Measurements from ENCODE around the gene SPINDOC.
A peak's percentile ranks its signal among the peaks of the same experiment; 100 is the strongest.

SPINDOC gene

DNA sequence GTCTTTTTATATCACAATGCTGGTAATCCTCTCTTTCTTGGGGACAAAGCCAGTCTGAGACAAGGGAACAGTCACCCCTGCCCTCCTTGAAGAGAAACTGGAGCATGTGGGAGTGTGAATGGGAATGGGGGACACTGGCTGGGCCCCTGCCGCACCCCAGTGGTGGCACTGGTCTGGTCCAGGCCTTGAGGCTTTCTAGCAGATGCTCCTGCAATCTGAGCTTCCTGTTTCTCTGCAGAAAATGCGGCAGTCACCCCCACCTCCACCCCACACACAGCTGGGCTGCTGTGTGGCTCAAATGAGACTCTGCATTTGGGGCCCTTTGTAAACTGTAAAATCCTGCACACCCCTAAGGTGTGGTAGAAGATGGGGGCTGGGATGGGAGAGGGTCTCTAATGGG, 19.1 kb downstream of the SPINDOC start:
- Histone ChIP-seq H3K4me3 (ENCODE audit: low read length) (no peak overlapping the region), H3K4me1 (ENCODE audit: control insufficient read depth, insufficient read depth, low read length) (peaks cover 6% of the 10 kb centered on the region), H3K27me3 (ENCODE audit: control insufficient read depth, insufficient read depth, low read length) (no peaks in the 10 kb centered on the region), H3K27ac (ENCODE audit: low read length) (no peak overlapping the region), H3K9me3 (ENCODE audit: control insufficient read depth, insufficient read depth, low read length) (no peaks in the 10 kb centered on the region), H3K36me3 (ENCODE audit: control insufficient read depth, insufficient read depth, low read length) (no peaks in the 10 kb centered on the region)
- no peak for DNase-seq (ENCODE audit: low read depth, low spot score)
- no CpG with 5 or more reads among the region's 2 CpGs for WGBS (ENCODE audit: insufficient coverage, insufficient read length)

DNA sequence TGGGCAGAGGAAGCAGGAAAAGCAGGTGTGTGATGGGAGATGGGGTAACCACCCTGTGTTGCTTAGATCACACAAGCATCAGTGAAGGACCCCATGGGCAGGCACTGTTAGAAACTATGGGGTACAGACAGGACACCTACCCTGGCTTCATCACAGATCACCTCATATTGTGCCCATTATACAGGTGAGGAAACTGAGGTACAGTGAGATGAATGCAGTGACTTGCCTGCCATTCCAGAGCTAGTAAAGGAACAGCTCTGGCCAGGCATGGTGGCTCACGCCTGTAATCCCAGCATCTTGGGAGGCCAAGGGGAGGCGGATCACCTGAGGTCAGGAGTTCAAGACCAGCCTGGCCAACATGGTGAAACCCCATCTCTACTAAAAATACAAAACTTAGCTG, 19.8 kb downstream of the SPINDOC start:
- H3K27ac ChIP-seq (ENCODE audit: low read length): no peak overlapping the region
- H3K4me3 ChIP-seq (ENCODE audit: low read length): no peak overlapping the region
- H3K36me3 ChIP-seq (ENCODE audit: control insufficient read depth, insufficient read depth, low read length): no peaks in the 10 kb centered on the region
- H3K4me1 ChIP-seq (ENCODE audit: control insufficient read depth, insufficient read depth, low read length): peaks cover 8% of the 10 kb centered on the region
- no peak for DNase-seq (ENCODE audit: low read depth, low spot score)
- no peaks in the 10 kb centered on the region for H3K27me3 ChIP-seq (ENCODE audit: control insufficient read depth, insufficient read depth, low read length)
- no peaks in the 10 kb centered on the region for H3K9me3 ChIP-seq (ENCODE audit: control insufficient read depth, insufficient read depth, low read length)
- no CpG with 5 or more reads among the region's 2 CpGs for WGBS (ENCODE audit: insufficient coverage, insufficient read length)

- Histone ChIP-seq H3K36me3 (ENCODE audit: control insufficient read depth, insufficient read depth, low read length) (no peaks in the 10 kb centered on the region), H3K4me3 (ENCODE audit: low read length) (no peak overlapping the region), H3K27me3 (ENCODE audit: control insufficient read depth, insufficient read depth, low read length) (no peaks in the 10 kb centered on the region), H3K9me3 (ENCODE audit: control insufficient read depth, insufficient read depth, low read length) (no peaks in the 10 kb centered on the region), H3K4me1 (ENCODE audit: control insufficient read depth, insufficient read depth, low read length) (peaks cover 10% of the 10 kb centered on the region), H3K27ac (ENCODE audit: low read length) (no peak overlapping the region)
- WGBS (ENCODE audit: insufficient coverage, insufficient read length): no CpG with 5 or more reads among the region's 12 CpGs
- DNase-seq (ENCODE audit: low read depth, low spot score): no peak
Observed at GRCh38 chr11:63834535-63835157, 21.4 kb downstream of the SPINDOC start.

- no peak overlapping the region for H3K4me3 ChIP-seq (ENCODE audit: low read length)
- DNase-seq (ENCODE audit: low read depth, low spot score): no peak
- WGBS (ENCODE audit: insufficient coverage, insufficient read length): no CpG with 5 or more reads among the region's 6 CpGs
Observed at GRCh38 chr11:63835158-63835545, 21.9 kb downstream of the SPINDOC start.

DNA sequence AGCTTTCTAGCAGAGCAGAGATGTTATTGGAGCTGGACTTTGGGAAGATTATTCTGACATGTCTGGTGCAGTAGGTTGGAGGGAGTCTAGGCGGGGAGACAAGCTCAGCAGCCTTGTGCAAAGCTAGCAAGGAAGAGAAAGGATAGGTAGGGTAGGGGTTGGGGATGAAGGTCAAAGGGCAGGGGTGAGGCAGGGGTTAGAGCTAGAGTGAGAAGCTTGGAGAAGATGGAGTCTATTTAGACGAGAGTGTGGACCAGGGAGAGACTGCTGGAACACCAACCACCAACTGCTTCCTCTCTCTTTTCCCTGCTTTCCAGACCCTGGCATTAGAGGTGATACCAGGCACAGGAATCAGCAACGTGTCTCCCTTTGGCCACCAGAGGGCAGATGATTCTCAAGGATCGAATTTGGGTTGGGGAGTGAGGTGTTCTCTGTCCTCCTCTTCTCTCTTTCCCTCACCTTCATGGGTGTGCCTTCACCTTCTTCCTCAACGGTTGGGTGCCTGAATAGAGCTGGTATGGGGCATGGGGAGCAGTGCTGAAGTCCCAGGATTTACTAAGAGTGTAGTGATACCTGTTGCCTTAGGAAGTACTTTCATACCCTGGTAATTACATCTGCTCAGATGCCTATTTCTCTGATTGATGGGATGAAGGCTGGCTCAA, 23.9 kb downstream of the SPINDOC start:
- no peak for DNase-seq (ENCODE audit: low read depth, low spot score)
- Histone ChIP-seq H3K4me3 (ENCODE audit: low read length) (no peak overlapping the region), H3K36me3 (ENCODE audit: control insufficient read depth, insufficient read depth, low read length) (no peaks in the 10 kb centered on the region), H3K27ac (ENCODE audit: low read length) (no peak overlapping the region), H3K9me3 (ENCODE audit: control insufficient read depth, insufficient read depth, low read length) (no peaks in the 10 kb centered on the region), H3K4me1 (ENCODE audit: control insufficient read depth, insufficient read depth, low read length) (peaks cover 11% of the 10 kb centered on the region; the same call in 1 of the 2 replicates), H3K27me3 (ENCODE audit: control insufficient read depth, insufficient read depth, low read length) (no peaks in the 10 kb centered on the region)
- no CpG with 5 or more reads among the region's 5 CpGs for WGBS (ENCODE audit: insufficient coverage, insufficient read length)

More at GRCh38 chr11:63835158-63835545, 21.9 kb downstream of the SPINDOC start:
- H3K9me3 ChIP-seq (ENCODE audit: control insufficient read depth, insufficient read depth, low read length): no peaks in the 10 kb centered on the region
- no peak overlapping the region for H3K27ac ChIP-seq (ENCODE audit: low read length)
- H3K36me3 ChIP-seq (ENCODE audit: control insufficient read depth, insufficient read depth, low read length): no peaks in the 10 kb centered on the region
- H3K27me3 ChIP-seq (ENCODE audit: control insufficient read depth, insufficient read depth, low read length): no peaks in the 10 kb centered on the region
- peaks cover 8% of the 10 kb centered on the region for H3K4me1 ChIP-seq (ENCODE audit: control insufficient read depth, insufficient read depth, low read length)

- H3K36me3 ChIP-seq (ENCODE audit: control insufficient read depth, insufficient read depth, low read length): no peaks in the 10 kb centered on the region
- WGBS (ENCODE audit: insufficient coverage, insufficient read length): no CpG with 5 or more reads among the region's 5 CpGs
- H3K27me3 ChIP-seq (ENCODE audit: control insufficient read depth, insufficient read depth, low read length): no peaks in the 10 kb centered on the region
- H3K27ac ChIP-seq (ENCODE audit: low read length): no peak overlapping the region
- no peak overlapping the region for H3K4me3 ChIP-seq (ENCODE audit: low read length)
- peaks cover 8% of the 10 kb centered on the region; the same call in 1 of the 2 replicates for H3K4me1 ChIP-seq (ENCODE audit: control insufficient read depth, insufficient read depth, low read length)
- DNase-seq (ENCODE audit: low read depth, low spot score): no peak
- H3K9me3 ChIP-seq (ENCODE audit: control insufficient read depth, insufficient read depth, low read length): no peaks in the 10 kb centered on the region
Observed at GRCh38 chr11:63837739-63838138, 24.5 kb downstream of the SPINDOC start.

GRCh38 chr11:63838150-63838677, 25.0 kb downstream of the SPINDOC start:
- no peak overlapping the region for H3K27ac ChIP-seq (ENCODE audit: low read length)
- peak overlapping the region; percentile 7; the same call in 1 of the 2 replicates for H3K4me3 ChIP-seq (ENCODE audit: low read length)
- H3K9me3 ChIP-seq (ENCODE audit: control insufficient read depth, insufficient read depth, low read length): no peaks in the 10 kb centered on the region
- no peaks in the 10 kb centered on the region for H3K36me3 ChIP-seq (ENCODE audit: control insufficient read depth, insufficient read depth, low read length)
- no CpG with 5 or more reads among the region's 18 CpGs for WGBS (ENCODE audit: insufficient coverage, insufficient read length)
- no peaks in the 10 kb centered on the region for H3K27me3 ChIP-seq (ENCODE audit: control insufficient read depth, insufficient read depth, low read length)
- H3K4me1 ChIP-seq (ENCODE audit: control insufficient read depth, insufficient read depth, low read length): peaks cover 10% of the 10 kb centered on the region; the same call in 1 of the 2 replicates
- no peak for DNase-seq (ENCODE audit: low read depth, low spot score)

- H3K4me1 ChIP-seq (ENCODE audit: control insufficient read depth, insufficient read depth, low read length): peaks cover 10% of the 10 kb centered on the region; the same call in 1 of the 2 replicates
- no peaks in the 10 kb centered on the region for H3K27me3 ChIP-seq (ENCODE audit: control insufficient read depth, insufficient read depth, low read length)
- H3K36me3 ChIP-seq (ENCODE audit: control insufficient read depth, insufficient read depth, low read length): no peaks in the 10 kb centered on the region
- peak within 1 kb of the TSS; percentile 56 for H3K4me3 ChIP-seq (ENCODE audit: low read length)
- no CpG with 5 or more reads among the region's 100 CpGs for WGBS (ENCODE audit: insufficient coverage, insufficient read length)
- H3K9me3 ChIP-seq (ENCODE audit: control insufficient read depth, insufficient read depth, low read length): no peaks in the 10 kb centered on the region
- peak; percentile 94 for DNase-seq (ENCODE audit: low read depth, low spot score)
- H3K27ac ChIP-seq (ENCODE audit: low read length): no peak within 1 kb of the TSS
Observed at GRCh38 chr11:63838678-63839507, 25.6 kb downstream of the SPINDOC start, which contains the start of gene MARK2. Gene MARK2, plus strand, starts transcription at chr11:63839110. Its CDS starts 397 bp downstream, at chr11:63839507.

GRCh38 chr11:63839508-63840355, 26.5 kb downstream of the SPINDOC start:
- H3K4me3 ChIP-seq (ENCODE audit: low read length): peak overlapping the region; percentile 56
- H3K27ac ChIP-seq (ENCODE audit: low read length): no peak overlapping the region
- H3K27me3 ChIP-seq (ENCODE audit: control insufficient read depth, insufficient read depth, low read length): no peaks in the 10 kb centered on the region
- peaks cover 10% of the 10 kb centered on the region; the same call in 1 of the 2 replicates for H3K4me1 ChIP-seq (ENCODE audit: control insufficient read depth, insufficient read depth, low read length)
- no peaks in the 10 kb centered on the region for H3K9me3 ChIP-seq (ENCODE audit: control insufficient read depth, insufficient read depth, low read length)
- DNase-seq (ENCODE audit: low read depth, low spot score): no peak
- no peaks in the 10 kb centered on the region for H3K36me3 ChIP-seq (ENCODE audit: control insufficient read depth, insufficient read depth, low read length)
- no CpG with 5 or more reads among the region's 40 CpGs for WGBS (ENCODE audit: insufficient coverage, insufficient read length)
